ENCODE results near the gene PEX1. TPM values are rescaled to one million over a fixed set of nuclear protein-coding genes. Genes with fewer than 3 reads are reported as not detected.

Gene PEX1
- total RNA-seq, 1 donor from 2014 or later: 7.1 TPM

DNA sequence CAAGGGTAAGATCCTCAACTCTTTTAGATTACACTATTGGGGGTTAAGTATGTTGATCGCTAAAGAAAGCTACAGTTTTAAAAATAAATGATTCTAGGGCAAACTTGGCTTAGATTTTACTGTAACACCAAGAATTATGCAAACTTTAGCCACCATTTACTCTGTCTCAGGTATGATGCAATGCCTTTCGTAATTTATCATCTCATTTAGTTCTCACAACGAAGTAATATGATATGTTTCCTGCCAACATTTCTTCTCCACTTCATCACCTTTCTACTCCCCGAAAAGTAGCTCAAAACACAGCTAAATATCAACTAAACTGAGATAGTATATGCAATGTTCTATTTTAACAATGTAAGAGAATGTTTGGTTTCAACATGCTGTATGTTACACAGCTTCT lies 40.8 kb upstream of the PEX1 start:
- H3K27ac ChIP-seq (ENCODE audit: low read depth, low read length): no peak overlapping the region
- H3K27ac Mint-ChIP-seq (ENCODE audit: unreplicated experiment): no peak overlapping the region
- no peak overlapping the region for H3K4me3 Mint-ChIP-seq (ENCODE audit: unreplicated experiment)
- H3K9me3 ChIP-seq (ENCODE audit: insufficient read depth, low read depth, low read length): no peaks in the 10 kb centered on the region
- peaks cover 2% of the 10 kb centered on the region for H3K79me2 ChIP-seq (ENCODE audit: insufficient read depth, low read length)
- H4K20me1 ChIP-seq (ENCODE audit: insufficient read depth, low read length): no peaks in the 10 kb centered on the region
- DNase-seq (ENCODE audit: low read depth): no peak
- H3K27me3 Mint-ChIP-seq (ENCODE audit: low read depth, unreplicated experiment): no peaks in the 10 kb centered on the region
- no peak overlapping the region for H2AFZ ChIP-seq (ENCODE audit: low read depth, low read length)
- TF ChIP-seq, protein P1, sequence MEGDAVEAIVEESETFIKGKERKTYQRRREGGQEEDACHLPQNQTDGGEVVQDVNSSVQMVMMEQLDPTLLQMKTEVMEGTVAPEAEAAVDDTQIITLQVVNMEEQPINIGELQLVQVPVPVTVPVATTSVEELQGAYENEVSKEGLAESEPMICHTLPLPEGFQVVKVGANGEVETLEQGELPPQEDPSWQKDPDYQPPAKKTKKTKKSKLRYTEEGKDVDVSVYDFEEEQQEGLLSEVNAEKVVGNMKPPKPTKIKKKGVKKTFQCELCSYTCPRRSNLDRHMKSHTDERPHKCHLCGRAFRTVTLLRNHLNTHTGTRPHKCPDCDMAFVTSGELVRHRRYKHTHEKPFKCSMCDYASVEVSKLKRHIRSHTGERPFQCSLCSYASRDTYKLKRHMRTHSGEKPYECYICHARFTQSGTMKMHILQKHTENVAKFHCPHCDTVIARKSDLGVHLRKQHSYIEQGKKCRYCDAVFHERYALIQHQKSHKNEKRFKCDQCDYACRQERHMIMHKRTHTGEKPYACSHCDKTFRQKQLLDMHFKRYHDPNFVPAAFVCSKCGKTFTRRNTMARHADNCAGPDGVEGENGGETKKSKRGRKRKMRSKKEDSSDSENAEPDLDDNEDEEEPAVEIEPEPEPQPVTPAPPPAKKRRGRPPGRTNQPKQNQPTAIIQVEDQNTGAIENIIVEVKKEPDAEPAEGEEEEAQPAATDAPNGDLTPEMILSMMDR (IDR thresholded peaks at IDR 0.05; ENCODE audit: insufficient read depth, low read depth, low read length): no peak
- no peak for TF ChIP-seq EZH2 (IDR thresholded peaks at IDR 0.05; ENCODE audit: insufficient read depth, low read length)
- H3K4me3 ChIP-seq (ENCODE audit: insufficient read depth, low read depth, low read length): no peak overlapping the region
- H3K9me3 Mint-ChIP-seq (ENCODE audit: unreplicated experiment): no peaks in the 10 kb centered on the region
- H3K4me2 ChIP-seq (ENCODE audit: low read length): no peak overlapping the region
- no peak overlapping the region for H3K9ac ChIP-seq (ENCODE audit: low read length)
- peaks cover 19% of the 10 kb centered on the region for H3K36me3 ChIP-seq (ENCODE audit: insufficient read depth, low read length)
- peaks cover 4% of the 10 kb centered on the region for H3K36me3 Mint-ChIP-seq (ENCODE audit: low read depth, unreplicated experiment)
- H3K27me3 ChIP-seq (ENCODE audit: insufficient read depth, low read length): no peaks in the 10 kb centered on the region
- FAIRE-seq: no peak
- peaks cover 3% of the 10 kb centered on the region for H3K4me1 ChIP-seq (ENCODE audit: insufficient read depth, low read length)
- H3K4me1 Mint-ChIP-seq (ENCODE audit: low read depth, unreplicated experiment): no peaks in the 10 kb centered on the region

DNA sequence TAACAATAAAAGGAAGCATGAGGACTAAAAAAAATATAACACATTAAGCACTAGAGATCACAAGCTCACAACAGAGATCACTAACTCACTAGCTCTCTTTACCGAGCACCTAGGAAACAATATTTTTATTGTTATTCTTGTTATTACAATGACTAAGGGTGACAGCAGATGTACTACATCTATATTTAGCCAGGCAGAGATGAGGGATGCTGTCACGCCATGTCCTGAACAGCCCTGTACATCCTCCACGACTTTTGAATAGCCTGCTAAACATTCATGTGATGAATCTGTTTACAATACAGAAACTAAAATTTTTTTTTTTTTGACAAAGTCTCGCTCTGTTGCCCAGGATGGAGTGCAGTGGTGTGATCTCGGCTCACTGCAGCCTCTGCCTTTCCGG lies 39.1 kb upstream of the PEX1 start:
- no peak overlapping the region for H3K4me3 Mint-ChIP-seq (ENCODE audit: unreplicated experiment)
- peaks cover 11% of the 10 kb centered on the region for H3K4me1 Mint-ChIP-seq (ENCODE audit: low read depth, unreplicated experiment)
- Histone ChIP-seq H3K27ac (ENCODE audit: low read depth, low read length) (peak overlapping the region; percentile 82), H3K4me2 (ENCODE audit: low read length) (peak overlapping the region; percentile 49), H4K20me1 (ENCODE audit: insufficient read depth, low read length) (no peaks in the 10 kb centered on the region), H3K4me3 (ENCODE audit: insufficient read depth, low read depth, low read length) (no peak overlapping the region), H3K36me3 (ENCODE audit: insufficient read depth, low read length) (peaks cover 27% of the 10 kb centered on the region), H3K27me3 (ENCODE audit: insufficient read depth, low read length) (no peaks in the 10 kb centered on the region), H3K9ac (ENCODE audit: low read length) (peak overlapping the region; percentile 42), H3K79me2 (ENCODE audit: insufficient read depth, low read length) (peaks cover 2% of the 10 kb centered on the region), H2AFZ (ENCODE audit: low read depth, low read length) (no peak overlapping the region), H3K9me3 (ENCODE audit: insufficient read depth, low read depth, low read length) (no peaks in the 10 kb centered on the region), H3K4me1 (ENCODE audit: insufficient read depth, low read length) (peaks cover 6% of the 10 kb centered on the region)
- no peak for FAIRE-seq
- H3K27ac Mint-ChIP-seq (ENCODE audit: unreplicated experiment): no peak overlapping the region
- DNase-seq (ENCODE audit: low read depth): no peak
- H3K27me3 Mint-ChIP-seq (ENCODE audit: low read depth, unreplicated experiment): no peaks in the 10 kb centered on the region
- peaks cover 2% of the 10 kb centered on the region for H3K36me3 Mint-ChIP-seq (ENCODE audit: low read depth, unreplicated experiment)
- TF ChIP-seq EZH2 (IDR thresholded peaks at IDR 0.05; ENCODE audit: insufficient read depth, low read length): no peak
- TF ChIP-seq, protein P1 (IDR thresholded peaks at IDR 0.05; ENCODE audit: insufficient read depth, low read depth, low read length): no peak
- no peaks in the 10 kb centered on the region for H3K9me3 Mint-ChIP-seq (ENCODE audit: unreplicated experiment)

DNA sequence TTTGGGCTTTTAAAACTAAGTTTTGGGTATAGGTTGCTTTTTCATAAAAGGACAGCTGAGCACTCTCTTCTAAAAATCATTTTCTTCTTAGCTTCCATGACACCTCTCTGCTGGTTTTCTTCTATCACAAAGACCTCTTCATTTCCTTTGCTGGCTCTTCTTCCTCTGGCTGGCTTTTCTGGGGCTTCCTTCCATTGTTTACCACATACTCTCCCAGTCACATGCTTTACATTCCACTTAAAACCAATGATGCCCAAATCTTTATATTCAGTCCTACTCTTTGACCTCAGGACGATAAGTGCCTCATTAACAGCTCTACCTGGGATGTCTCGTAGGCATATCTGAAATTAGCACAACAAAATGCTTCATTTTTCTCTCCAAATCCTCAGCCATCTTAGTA lies 35.0 kb upstream of the PEX1 start:
- Histone ChIP-seq H3K27ac (ENCODE audit: low read depth, low read length) (no peak overlapping the region), H2AFZ (ENCODE audit: low read depth, low read length) (no peak overlapping the region), H3K79me2 (ENCODE audit: insufficient read depth, low read length) (no peaks in the 10 kb centered on the region), H3K4me2 (ENCODE audit: low read length) (no peak overlapping the region), H4K20me1 (ENCODE audit: insufficient read depth, low read length) (no peaks in the 10 kb centered on the region), H3K9ac (ENCODE audit: low read length) (no peak overlapping the region), H3K27me3 (ENCODE audit: insufficient read depth, low read length) (no peaks in the 10 kb centered on the region), H3K36me3 (ENCODE audit: insufficient read depth, low read length) (peaks cover 29% of the 10 kb centered on the region), H3K9me3 (ENCODE audit: insufficient read depth, low read depth, low read length) (no peaks in the 10 kb centered on the region), H3K4me3 (ENCODE audit: insufficient read depth, low read depth, low read length) (no peak overlapping the region), H3K4me1 (ENCODE audit: insufficient read depth, low read length) (peaks cover 6% of the 10 kb centered on the region)
- DNase-seq (ENCODE audit: low read depth) (no peak), FAIRE-seq (no peak)
- Mint-ChIP-seq H3K4me1 (ENCODE audit: low read depth, unreplicated experiment) (peaks cover 11% of the 10 kb centered on the region), H3K27ac (ENCODE audit: unreplicated experiment) (peak overlapping the region; percentile 3), H3K36me3 (ENCODE audit: low read depth, unreplicated experiment) (no peaks in the 10 kb centered on the region), H3K27me3 (ENCODE audit: low read depth, unreplicated experiment) (no peaks in the 10 kb centered on the region), H3K4me3 (ENCODE audit: unreplicated experiment) (no peak overlapping the region), H3K9me3 (ENCODE audit: unreplicated experiment) (no peaks in the 10 kb centered on the region)
- TF ChIP-seq, protein P1 (IDR thresholded peaks at IDR 0.05; ENCODE audit: insufficient read depth, low read depth, low read length): no peak
- TF ChIP-seq EZH2 (IDR thresholded peaks at IDR 0.05; ENCODE audit: insufficient read depth, low read length): no peak
